ENCODE measurements around the gene AP2A2.
"Not testable (repeated sequence)": the region's sequence is repeated elsewhere in the genome, so short reads cannot be mapped to it uniquely, and the experiment has no call there.

AP2A2 gene

GRCh38 chr11:1000357-1001278 is 74.9 kb downstream of the AP2A2 start:
- DNase-seq: no peak

- DNase-seq: no peak
These were observed 76.1 kb downstream of the AP2A2 start for GRCh38 chr11:1001617-1002405.

- no peak for DNase-seq
These were observed 76.8 kb downstream of the AP2A2 start for GRCh38 chr11:1002406-1002984.

- no peak for DNase-seq
These were observed 77.5 kb downstream of the AP2A2 start for GRCh38 chr11:1003159-1003558.

- DNase-seq: no peak
These were observed 80.3 kb downstream of the AP2A2 start for GRCh38 chr11:1005928-1006327.

- no peak for DNase-seq
These were observed 81.1 kb downstream of the AP2A2 start for GRCh38 chr11:1006762-1007161.

GRCh38 chr11:1007279-1007678 is 81.6 kb downstream of the AP2A2 start:
- DNase-seq: no peak

GRCh38 chr11:1008001-1008802 is 82.5 kb downstream of the AP2A2 start:
- DNase-seq: no peak

GRCh38 chr11:1008803-1009145 is 83.1 kb downstream of the AP2A2 start:
- no peak for DNase-seq

GRCh38 chr11:1009371-1009770 is 83.7 kb downstream of the AP2A2 start:
- DNase-seq: no peak

- no peak for DNase-seq
These were observed 84.3 kb downstream of the AP2A2 start for GRCh38 chr11:1009991-1010390.

- DNase-seq: no peak
These were observed 85.1 kb downstream of the AP2A2 start for GRCh38 chr11:1010551-1011319.

- DNase-seq: no peak
These were observed 85.6 kb downstream of the AP2A2 start for GRCh38 chr11:1011320-1011698.

- DNase-seq: no peak
These were observed 86.6 kb downstream of the AP2A2 start for GRCh38 chr11:1012291-1012690.

GRCh38 chr11:1012740-1013630 is 87.3 kb downstream of the AP2A2 start:
- peak; percentile 95 for DNase-seq

- DNase-seq: no peak
These were observed 87.9 kb downstream of the AP2A2 start for GRCh38 chr11:1013631-1013935.

- DNase-seq: no peak
These were observed 88.6 kb downstream of the AP2A2 start for GRCh38 chr11:1014276-1014675.

GRCh38 chr11:1015064-1015463 is 89.4 kb downstream of the AP2A2 start:
- no peak for DNase-seq

- DNase-seq: no peak
These were observed 90.3 kb downstream of the AP2A2 start for GRCh38 chr11:1015826-1016545.

GRCh38 chr11:1016610-1017126 is 91.0 kb downstream of the AP2A2 start:
- not testable (repeated sequence) for DNase-seq
